Esophagus squamous epithelium (tissue), 5 donors: Measurements from ENCODE around the gene CHD6. TPM values are rescaled to one million over a fixed set of nuclear protein-coding genes. Genes with fewer than 3 reads are reported as not detected.

Source experiments
- DNase-seq: peaks from one replicate; lab custom pipeline; 2025; lab: John Stamatoyannopoulos, UW
- H3K27ac ChIP-seq, 4 donors: fragments of 200-600 bp; sonication (generic); one replicate each; pipeline ENCODE4 v1.5.1; 2016 to 2019; ENCODE audit warnings: mild to moderate bottlenecking in 1 of 4
- H3K27me3 ChIP-seq, 4 donors: fragments of 200-600 bp; sonication (generic); 1 replicate in 3 of 4; 2 replicates in 1 of 4; pipeline versions ENCODE4 v1.5.1 to v1.6.0; 2017 to 2021; ENCODE audit warnings: antibody characterized with exemption in 1 of 4
- H3K36me3 ChIP-seq, 3 donors: fragments of 200-600 bp; sonication (generic); one replicate each; pipeline ENCODE4 v1.5.1; 2016 to 2019
- H3K4me1 ChIP-seq, 3 donors: fragments of 200-600 bp; sonication (generic); one replicate each; pipeline ENCODE4 v1.5.1; 2017 to 2019
- H3K4me3 ChIP-seq, 4 donors: fragments of 200-600 bp; sonication (generic); 1 replicate in 3 of 4; 2 replicates in 1 of 4; pipeline ENCODE4 v1.5.1; 2016 to 2019; ENCODE audit warnings: mild to moderate bottlenecking in 2 of 4, moderate library complexity in 1 of 4
- H3K9me3 ChIP-seq, 3 donors: fragments of 200-600 bp; sonication (generic); one replicate each; pipeline ENCODE4 v1.5.1; 2016 to 2019
- POLR2A ChIP-seq, 4 donors: fragments of 450-650 bp; IDR thresholded peaks; one replicate each; pipeline ENCODE4 v1.6.1; 2017; ENCODE audit warnings: antibody characterized with exemption in 4 of 4, mild to moderate bottlenecking in 4 of 4, moderate library complexity in 3 of 4
- WGBS, 2 donors: methylation state at CpG; one replicate each; pipeline ENCODE4 v1.1.5; 2018; 5-methylcytosine and 5-hydroxymethylcytosine counted together
- intact Hi-C: fragments of 100-400 bp; cut with DNase I; formaldehyde crosslinking; loops from one replicate; pipeline ENCODE4 v1.15.0; 2022
- total RNA-seq, 4 donors: library from RNA; depleted of rRNA; stranded (reverse); fragments of >200 nt; gene quantifications; one replicate each; pipeline ENCODE4 v1.1.0, GENCODE V29; 2016
- TF ChIP-seq, protein P1 (sequence below), 6 experiments: fragments of 450-650 bp in 4 of 6; fragments of 200-600 bp in 2 of 6; sonication (generic) in 2 of 6; IDR thresholded peaks; one replicate each; pipeline ENCODE4 v1.5.1; 2016 to 2019; ENCODE audit warnings: antibody characterized with exemption in 6 of 6, mild to moderate bottlenecking in 4 of 6, moderate library complexity in 4 of 6
- donor health status: DM: yes; HTN: yes; CAD: no.

Gene CHD6
- total RNA-seq, 4 donors from 2014 or later = 11.8 to 29.9 (median 17.6) TPM

DNA sequence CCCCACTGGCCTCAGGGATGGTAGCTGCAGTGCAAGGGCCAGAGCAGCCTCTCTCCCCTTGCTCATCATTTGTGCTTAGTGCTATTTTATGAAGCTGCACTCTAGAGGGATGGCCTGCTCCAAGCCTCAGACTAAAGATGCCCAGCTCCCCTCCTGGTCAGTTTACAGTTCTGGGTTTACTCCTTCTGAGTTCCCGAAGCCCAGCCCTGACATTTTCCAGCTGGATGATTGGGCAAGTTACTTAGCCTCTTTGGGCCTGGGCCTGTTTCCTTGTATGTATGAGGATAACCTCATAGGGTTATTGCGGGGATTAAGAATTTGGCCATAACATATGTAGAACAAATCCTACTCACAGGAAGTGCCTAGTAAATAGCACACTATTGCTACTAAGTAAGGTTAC lies 219.8 kb downstream of the CHD6 start:
- H3K27me3 ChIP-seq = no peaks in the 10 kb centered on the region
- peaks cover 24 to 72% (median 44%) of the 10 kb centered on the region in 3 donors for H3K4me1 ChIP-seq
- H3K27ac ChIP-seq = peak overlapping the region; percentile 23 to 73 (median 72)
- DNase-seq = no peak
- intact Hi-C loops = loop anchor here (5.0 kb wide), 1 partner anchor 56 kb away; the partner anchor contains the start of gene LPIN3
- 58 to 100% methylated on average over 1 to 2 of the region's 2 CpGs for WGBS, 2 donors
- peaks cover 0 to 3% (median 0%) of the 10 kb centered on the region in 3 donors for H3K36me3 ChIP-seq
- no peaks in the 10 kb centered on the region for H3K9me3 ChIP-seq
- TF ChIP-seq, protein P1, sequence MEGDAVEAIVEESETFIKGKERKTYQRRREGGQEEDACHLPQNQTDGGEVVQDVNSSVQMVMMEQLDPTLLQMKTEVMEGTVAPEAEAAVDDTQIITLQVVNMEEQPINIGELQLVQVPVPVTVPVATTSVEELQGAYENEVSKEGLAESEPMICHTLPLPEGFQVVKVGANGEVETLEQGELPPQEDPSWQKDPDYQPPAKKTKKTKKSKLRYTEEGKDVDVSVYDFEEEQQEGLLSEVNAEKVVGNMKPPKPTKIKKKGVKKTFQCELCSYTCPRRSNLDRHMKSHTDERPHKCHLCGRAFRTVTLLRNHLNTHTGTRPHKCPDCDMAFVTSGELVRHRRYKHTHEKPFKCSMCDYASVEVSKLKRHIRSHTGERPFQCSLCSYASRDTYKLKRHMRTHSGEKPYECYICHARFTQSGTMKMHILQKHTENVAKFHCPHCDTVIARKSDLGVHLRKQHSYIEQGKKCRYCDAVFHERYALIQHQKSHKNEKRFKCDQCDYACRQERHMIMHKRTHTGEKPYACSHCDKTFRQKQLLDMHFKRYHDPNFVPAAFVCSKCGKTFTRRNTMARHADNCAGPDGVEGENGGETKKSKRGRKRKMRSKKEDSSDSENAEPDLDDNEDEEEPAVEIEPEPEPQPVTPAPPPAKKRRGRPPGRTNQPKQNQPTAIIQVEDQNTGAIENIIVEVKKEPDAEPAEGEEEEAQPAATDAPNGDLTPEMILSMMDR (IDR thresholded peaks at IDR 0.05) = no peak
- TF ChIP-seq POLR2A (IDR thresholded peaks at IDR 0.05) = no peak
- no peak overlapping the region for H3K4me3 ChIP-seq

GRCh38 chr20:41395667-41396664 lies 222.2 kb downstream of the CHD6 start:
- Histone ChIP-seq H3K27ac (peak overlapping the region in 3 of 4 donors; percentile 30 to 51 (median 42)), H3K4me1 (peaks cover 30 to 95% (median 60%) of the 10 kb centered on the region in 3 donors), H3K9me3 (no peaks in the 10 kb centered on the region), H3K36me3 (no peaks in the 10 kb centered on the region), H3K4me3 (no peak overlapping the region), H3K27me3 (no peaks in the 10 kb centered on the region)
- intact Hi-C loops = loop anchor here (5.0 kb wide), 1 partner anchor 54 kb away; the partner anchor contains the start of gene LPIN3
- 69 to 79% methylated on average over 5 to 11 of the region's 18 CpGs for WGBS, 2 donors
- TF ChIP-seq, protein P1 (IDR thresholded peaks at IDR 0.05) = no peak
- TF ChIP-seq POLR2A (IDR thresholded peaks at IDR 0.05) = no peak
- no peak for DNase-seq

- DNase-seq = no peak
- WGBS, 2 donors = 57 to 68% methylated on average over 4 to 7 of the region's 9 CpGs
- no peaks in the 10 kb centered on the region for H3K9me3 ChIP-seq
- peak overlapping the region in 1 of 4 donors; percentile 36 for H3K27ac ChIP-seq
- TF ChIP-seq POLR2A (IDR thresholded peaks at IDR 0.05) = no peak
- no peak overlapping the region for H3K4me3 ChIP-seq
- H3K4me1 ChIP-seq = peaks cover 29 to 87% (median 58%) of the 10 kb centered on the region in 3 donors
- H3K36me3 ChIP-seq = no peaks in the 10 kb centered on the region
- intact Hi-C loops = loop anchor here (5.0 kb wide), 1 partner anchor 53 kb away; the partner anchor contains the start of gene LPIN3
- no peaks in the 10 kb centered on the region for H3K27me3 ChIP-seq
Measured at GRCh38 chr20:41394931-41395666, 223.1 kb downstream of the CHD6 start.

GRCh38 chr20:41394081-41394480 lies 224.1 kb downstream of the CHD6 start:
- no peak overlapping the region for H3K27ac ChIP-seq
- intact Hi-C loops = no loop called here
- DNase-seq = no peak
- H3K9me3 ChIP-seq = no peaks in the 10 kb centered on the region
- no peak for TF ChIP-seq POLR2A (IDR thresholded peaks at IDR 0.05)
- TF ChIP-seq, protein P1 (IDR thresholded peaks at IDR 0.05) = no peak
- peaks cover 20 to 76% (median 48%) of the 10 kb centered on the region in 3 donors for H3K4me1 ChIP-seq
- 100% methylated on average over 1 of the region's 2 CpGs; no CpG with 5 or more reads in 1 of the 2 donors for WGBS, 2 donors
- H3K4me3 ChIP-seq = no peak overlapping the region
- no peaks in the 10 kb centered on the region for H3K36me3 ChIP-seq
- H3K27me3 ChIP-seq = no peaks in the 10 kb centered on the region

DNA sequence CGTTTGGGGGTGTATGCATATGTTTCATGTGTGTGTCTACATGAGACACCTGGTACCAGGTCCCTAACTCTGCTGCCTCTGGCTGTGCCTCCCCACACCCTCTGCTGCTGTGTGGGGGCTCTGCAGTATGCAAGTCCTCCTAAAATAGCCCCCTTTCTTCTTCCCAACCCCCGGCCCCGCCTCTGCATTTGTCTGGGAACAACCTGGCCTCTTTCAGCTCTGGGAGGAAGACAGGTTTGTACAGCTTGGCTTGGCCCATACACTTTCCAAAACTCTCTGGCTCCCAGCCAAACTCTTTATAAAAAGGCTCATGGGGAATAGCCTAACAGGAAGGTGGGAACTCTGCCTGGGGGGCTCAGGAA lies 224.5 kb downstream of the CHD6 start:
- TF ChIP-seq, protein P1 (IDR thresholded peaks at IDR 0.05) = no peak
- no peak for TF ChIP-seq POLR2A (IDR thresholded peaks at IDR 0.05)
- DNase-seq = no peak
- intact Hi-C loops = no loop called here
- Histone ChIP-seq H3K9me3 (no peaks in the 10 kb centered on the region), H3K36me3 (no peaks in the 10 kb centered on the region), H3K4me1 (peaks cover 16 to 73% (median 44%) of the 10 kb centered on the region in 3 donors), H3K27ac (peak overlapping the region in 1 of 4 donors; percentile 50), H3K4me3 (no peak overlapping the region), H3K27me3 (no peaks in the 10 kb centered on the region)
- WGBS, 2 donors = 22 to 43% methylated on average over 1 to 3 of the region's 3 CpGs
